Measurements from ENCODE around the gene IMPG2.

The IMPG2 gene

DNA sequence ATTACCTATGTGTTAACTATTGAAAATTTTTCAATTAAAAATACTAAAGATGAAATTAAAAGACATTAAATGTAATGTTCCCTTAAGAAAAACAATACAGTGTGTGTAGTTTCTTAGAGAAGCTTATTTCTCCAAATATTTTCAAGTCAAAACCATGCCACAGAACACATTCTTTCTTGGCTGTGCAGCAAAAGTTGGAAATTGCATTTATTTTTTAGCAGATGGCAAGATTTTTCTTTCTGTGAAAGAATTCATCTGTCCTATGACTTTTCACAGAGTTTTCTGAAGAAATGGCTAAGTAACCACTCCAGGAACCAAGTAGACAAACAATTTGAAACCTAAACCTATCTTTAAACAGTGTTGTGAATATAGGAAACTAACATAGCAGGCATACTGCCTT lies 47.2 kb downstream of the IMPG2 start:
- no peak for DNase-seq

- DNase-seq = peak in 2 of 3 experiments; percentile 30 to 60
Observed at GRCh38 chr3:101271728-101272127, 48.6 kb downstream of the IMPG2 start.

- peak in 1 of 3 experiments; percentile 1 for DNase-seq
Observed at GRCh38 chr3:101270149-101270548, 50.2 kb downstream of the IMPG2 start.

DNA sequence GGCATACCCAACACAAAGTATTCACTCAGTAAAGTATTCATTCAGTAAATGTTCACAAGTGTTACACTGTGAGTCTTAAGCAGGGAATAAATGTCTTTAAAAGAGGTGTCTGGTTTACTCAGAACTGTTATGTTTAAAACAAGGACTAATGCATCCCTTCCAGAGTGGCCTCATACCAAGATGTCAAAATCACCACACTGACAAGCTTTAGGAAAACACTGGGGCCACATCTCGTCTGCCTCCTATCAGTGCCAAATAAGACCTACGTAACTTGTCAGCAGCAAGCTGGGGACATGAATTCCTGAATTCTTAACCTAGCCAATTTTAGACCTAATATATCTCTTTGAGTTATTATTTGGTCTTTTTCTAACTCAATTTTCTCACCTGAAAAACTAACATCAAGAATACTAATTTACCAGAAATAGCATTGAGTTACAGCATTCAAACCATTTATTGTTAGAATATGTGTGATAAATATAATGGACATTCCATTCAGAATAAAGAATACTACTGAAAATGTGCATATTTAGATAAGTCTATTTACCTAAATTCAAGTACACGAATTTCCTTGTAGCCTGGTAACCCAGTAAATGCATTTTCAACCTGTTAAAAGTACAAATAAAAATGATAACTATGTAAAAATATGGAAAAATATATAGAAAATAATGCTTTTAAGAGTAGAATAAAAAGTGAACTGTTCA lies 51.3 kb downstream of the IMPG2 start:
- no peak for DNase-seq

DNA sequence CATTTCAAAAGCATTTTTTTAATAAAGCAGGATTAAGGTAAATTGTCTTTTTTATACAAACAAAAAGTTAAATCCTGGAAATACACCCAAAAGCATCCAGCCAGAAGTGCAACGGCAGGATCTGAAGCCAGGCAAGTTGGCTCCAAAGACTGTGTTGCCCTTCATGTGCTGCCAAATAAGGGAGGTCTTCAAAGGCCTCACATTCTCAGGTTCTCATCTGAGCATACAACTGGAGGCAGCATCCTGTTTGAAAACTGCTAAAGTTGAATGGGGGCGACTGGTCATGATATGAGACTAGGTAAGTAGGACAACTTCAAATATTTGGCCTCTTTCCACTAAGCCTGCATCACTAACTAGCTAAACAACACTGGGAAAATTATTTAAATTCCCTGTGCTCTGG lies 52.2 kb downstream of the IMPG2 start:
- no peak for DNase-seq

DNA sequence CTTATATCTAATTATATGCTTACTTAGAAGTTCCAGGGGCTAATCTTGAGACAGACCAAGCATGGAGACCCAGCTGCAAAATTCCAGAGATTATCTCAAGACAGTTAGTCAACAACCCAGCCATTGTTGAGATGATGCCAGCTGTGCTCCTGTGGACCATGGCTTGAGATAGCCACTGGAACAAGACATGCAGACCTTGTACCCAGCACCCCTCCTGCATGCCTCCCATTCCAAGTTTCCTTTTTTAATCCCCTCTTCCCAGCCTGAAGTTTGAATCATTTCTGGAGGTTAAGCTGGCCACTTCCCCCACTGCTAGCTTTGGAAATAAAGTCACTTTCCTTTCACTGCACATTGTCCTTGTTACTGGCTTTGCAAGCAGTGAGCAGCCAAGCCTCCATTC lies 53.8 kb downstream of the IMPG2 start:
- no peak for DNase-seq

GRCh38 chr3:101266071-101266470 lies 54.3 kb downstream of the IMPG2 start:
- DNase-seq = no peak

DNA sequence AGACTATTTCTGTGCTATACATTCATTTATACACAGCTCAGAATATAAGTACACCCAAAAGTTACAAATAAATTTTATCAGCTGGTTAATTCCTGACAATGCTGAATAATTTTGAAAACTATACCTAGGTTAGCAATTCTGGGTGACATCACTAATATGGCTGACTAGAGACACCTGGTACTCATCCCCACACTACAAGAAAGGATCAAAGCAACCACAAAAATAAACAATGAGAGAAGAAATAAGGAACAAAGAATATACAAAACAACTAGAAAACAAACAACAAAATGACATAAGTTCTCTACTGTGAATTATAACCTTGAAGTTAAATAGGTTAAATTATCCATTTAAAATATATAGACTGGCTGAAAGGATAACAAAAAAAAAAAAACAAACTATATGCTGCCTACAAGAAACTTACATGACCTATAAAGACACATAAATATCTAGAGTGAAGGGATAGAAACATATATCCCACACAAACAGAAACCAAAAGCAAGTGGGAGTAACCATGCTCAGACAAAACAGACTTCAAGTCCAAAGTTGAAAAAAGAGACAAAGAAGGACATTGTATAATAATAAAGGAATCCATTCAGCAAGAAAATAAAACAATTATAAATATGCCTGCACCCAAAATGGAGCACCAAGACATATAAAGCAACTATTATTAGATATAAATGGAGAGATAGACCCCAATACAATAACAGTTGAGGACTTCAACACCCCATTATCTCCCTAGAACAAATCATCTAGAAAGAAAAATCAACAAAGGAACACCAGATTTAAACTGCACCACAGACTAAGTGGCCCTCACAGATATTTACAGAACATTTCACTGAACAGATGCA lies 57.8 kb downstream of the IMPG2 start:
- DNase-seq = peak in 1 of 3 experiments; percentile 52

DNA sequence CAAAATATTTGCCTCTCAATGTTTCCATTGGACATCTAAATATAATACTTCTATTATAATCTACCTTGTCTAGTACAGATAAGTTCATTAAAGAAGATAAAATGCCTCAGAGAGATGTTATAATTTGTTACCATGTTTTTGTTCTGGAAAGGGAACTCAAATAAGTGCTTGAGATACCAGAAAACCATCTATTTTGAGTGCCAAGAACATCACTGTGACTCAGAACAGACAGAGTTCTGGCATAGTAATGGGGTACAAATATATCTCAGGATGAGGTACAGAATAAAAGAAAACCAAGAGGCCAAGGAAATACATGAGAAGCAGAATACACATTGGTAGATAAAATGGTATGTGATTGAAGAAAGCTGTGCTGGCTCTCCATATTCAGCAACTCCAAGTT lies 58.9 kb downstream of the IMPG2 start:
- no peak for DNase-seq

GRCh38 chr3:101259485-101260341 lies 60.7 kb downstream of the IMPG2 start:
- no peak for DNase-seq

- DNase-seq = no peak
Observed at GRCh38 chr3:101256511-101256910, 63.9 kb downstream of the IMPG2 start.

- DNase-seq = no peak
Observed at GRCh38 chr3:101255441-101255840, 64.9 kb downstream of the IMPG2 start.

- peak in 2 of 3 experiments; percentile 61 to 93 for DNase-seq
Observed at GRCh38 chr3:101253396-101253795, 67.0 kb downstream of the IMPG2 start.

GRCh38 chr3:101252945-101253344 lies 67.4 kb downstream of the IMPG2 start:
- peak in 1 of 3 experiments; percentile 55 for DNase-seq

- peak in 1 of 3 experiments; percentile 55 for DNase-seq
Observed at GRCh38 chr3:101252307-101252706, 68.1 kb downstream of the IMPG2 start.

- DNase-seq = no peak
Observed at GRCh38 chr3:101251441-101251840, 68.9 kb downstream of the IMPG2 start.

DNA sequence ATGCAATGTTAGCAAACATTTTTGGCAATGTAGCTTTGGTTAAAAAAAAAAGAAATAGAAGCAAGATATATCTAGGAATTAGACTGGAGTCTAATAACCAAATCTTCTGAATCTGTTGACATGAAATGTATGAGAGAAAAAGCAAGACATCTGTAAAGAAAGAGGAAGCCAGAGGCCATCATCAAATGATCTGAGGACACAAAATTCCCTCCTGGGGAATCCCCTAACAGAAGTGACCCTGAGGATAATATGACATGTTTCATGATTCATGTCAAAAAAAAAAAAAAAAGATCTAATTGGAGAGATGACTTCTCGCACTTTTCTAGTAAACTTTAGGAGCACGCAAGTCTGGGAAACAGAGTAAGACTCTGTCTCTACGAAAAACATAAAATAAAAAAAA lies 70.9 kb downstream of the IMPG2 start:
- no peak for DNase-seq

DNA sequence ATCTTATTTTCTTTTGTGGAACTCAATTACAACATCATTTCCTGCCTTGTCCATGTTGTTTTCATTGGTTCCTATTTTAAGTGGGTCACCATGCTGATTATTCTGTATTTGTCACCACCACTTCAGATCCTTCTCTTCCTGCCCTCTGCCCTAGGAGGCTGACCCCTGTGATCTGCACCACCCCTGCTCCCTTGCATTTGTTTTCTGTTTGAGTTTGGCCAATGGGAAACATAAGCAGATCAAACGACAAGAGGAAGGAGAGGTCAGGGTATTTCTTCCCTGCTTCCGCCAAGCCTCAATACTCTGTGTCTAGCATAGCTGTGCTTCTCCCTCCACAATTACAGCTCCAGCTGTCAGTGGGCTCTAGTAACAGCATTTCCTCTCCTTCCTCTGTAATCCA lies 71.6 kb downstream of the IMPG2 start:
- no peak for DNase-seq

- no peak for DNase-seq
Observed at GRCh38 chr3:101244212-101244575, 76.2 kb downstream of the IMPG2 start.

DNA sequence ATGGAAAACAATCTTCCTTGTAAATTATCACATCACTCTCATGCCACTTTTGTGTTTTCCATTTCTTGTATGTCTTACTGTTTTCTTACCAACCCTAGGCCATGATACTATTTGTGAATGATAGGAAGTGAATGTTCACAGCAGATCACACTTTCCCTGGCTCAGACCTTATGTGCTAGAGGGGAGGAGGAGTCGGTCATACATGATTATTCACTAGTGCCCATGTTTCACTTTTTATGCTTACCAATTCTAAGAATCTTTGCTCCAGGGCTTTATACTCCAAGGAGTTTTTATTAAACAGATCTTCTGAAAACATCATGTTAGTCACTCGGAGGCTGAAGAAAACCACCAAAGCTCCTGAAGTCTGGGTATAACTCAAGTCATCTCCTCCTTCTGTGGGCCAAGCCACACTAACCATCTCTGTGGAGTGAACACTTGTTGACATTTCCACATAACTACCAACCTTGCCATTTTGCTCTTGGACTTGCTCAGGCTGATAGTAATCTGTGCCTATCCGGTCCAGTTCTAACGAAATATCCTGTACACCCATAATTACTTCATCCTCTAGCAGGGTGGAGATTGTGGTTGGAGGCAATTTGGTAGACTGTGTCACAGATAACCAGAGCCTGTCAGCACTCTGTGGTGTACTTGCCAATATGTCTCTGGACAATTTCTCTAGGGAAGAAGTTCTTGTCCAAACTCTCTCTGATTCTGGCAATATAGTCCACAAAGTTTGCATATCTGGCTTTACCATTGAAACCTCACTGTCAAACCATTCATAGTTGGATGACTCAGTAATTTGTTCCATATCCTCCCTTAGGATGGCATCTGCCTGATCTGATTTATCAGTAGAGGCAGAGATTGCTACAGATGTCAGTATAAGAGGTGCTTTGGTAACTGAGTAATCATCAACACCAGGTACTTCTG lies 76.8 kb downstream of the IMPG2 start:
- no peak for DNase-seq

- DNase-seq = no peak
Observed at GRCh38 chr3:101240719-101241399, 79.5 kb downstream of the IMPG2 start.

GRCh38 chr3:101235048-101235447 lies 85.3 kb downstream of the IMPG2 start:
- no peak for DNase-seq

Measured in NCI-H1417 (cell line).